SK-N-SH treated with all-trans-retinoic acid at 6 μM for 48 hours (cell line): ENCODE measurements around the gene PHF20.
A peak's percentile ranks its signal among the peaks of the same experiment; 100 is the strongest.
"Not testable (repeated sequence)": the region's sequence is repeated elsewhere in the genome, so short reads cannot be mapped to it uniquely, and the experiment has no call there.

Experiments used
- ATAC-seq: fragments of 200-7000 bp; cut with Tn5 transposase; 3 replicates; pipeline ENCODE4 v1.9.1; 2020; ENCODE audit warnings: mild to moderate bottlenecking, moderate library complexity
- ARNTL ChIP-seq: fragments of 450-650 bp; formaldehyde crosslinking; IDR thresholded peaks from 2 replicates; pipeline ENCODE4 v1.5.0; 2020; ENCODE audit warnings: low read depth, mild to moderate bottlenecking, moderate library complexity, borderline replicate concordance
- CSDC2 ChIP-seq: fragments of 250-450 bp; sonication (Bioruptor Pico); IDR thresholded peaks from 2 replicates; pipeline ENCODE4 v1.5.0; 2020; ENCODE audit warnings: mild to moderate bottlenecking, moderate library complexity
- ESRRG ChIP-seq: fragments of 250-450 bp; sonication (Bioruptor Pico); IDR thresholded peaks from 2 replicates; pipeline ENCODE4 v1.6.1; 2021; ENCODE audit warnings: mild to moderate bottlenecking
- GLIS3 ChIP-seq: fragments of 250-450 bp; sonication (Bioruptor Pico); IDR thresholded peaks from 2 replicates; pipeline ENCODE4 v1.5.0; 2020; ENCODE audit warnings: mild to moderate bottlenecking, moderate library complexity
- ISL1 ChIP-seq: fragments of 250-450 bp; sonication (Bioruptor Pico); IDR thresholded peaks from 2 replicates; pipeline ENCODE4 v2.1.2; 2022; ENCODE audit warnings: mild to moderate bottlenecking, moderate library complexity
- OSR1 ChIP-seq: fragments of 250-450 bp; sonication (Bioruptor Pico); IDR thresholded peaks from 2 replicates; pipeline ENCODE4 v1.8.0; 2022; ENCODE audit warnings: moderate library complexity, mild to moderate bottlenecking, inconsistent platforms
- PPARA ChIP-seq: fragments of 250-450 bp; sonication (Bioruptor Pico); IDR thresholded peaks from 2 replicates; pipeline ENCODE4 v1.5.0; 2020; ENCODE audit warnings: mild to moderate bottlenecking, borderline replicate concordance
- RARB ChIP-seq: fragments of 250-450 bp; sonication (Bioruptor Pico); IDR thresholded peaks from 2 replicates; pipeline ENCODE4 v1.8.0; 2021; ENCODE audit warnings: mild to moderate bottlenecking, moderate library complexity
- SNAI2 ChIP-seq: fragments of 250-450 bp; sonication (Bioruptor Pico); IDR thresholded peaks from 2 replicates; pipeline ENCODE4 v1.5.0; 2020; ENCODE audit warnings: mild to moderate bottlenecking, moderate library complexity
- TCF4 ChIP-seq: fragments of 250-450 bp; sonication (Bioruptor Pico); IDR thresholded peaks from 2 replicates; pipeline ENCODE4 v1.8.0; 2021; ENCODE audit warnings: mild to moderate bottlenecking, moderate library complexity, borderline replicate concordance
- TOX ChIP-seq: fragments of 250-450 bp; sonication (Bioruptor Pico); IDR thresholded peaks from 2 replicates; pipeline ENCODE4 v1.8.0; 2021; ENCODE audit warnings: mild to moderate bottlenecking, moderate library complexity, borderline replicate concordance
- TSHZ2 ChIP-seq: fragments of 250-450 bp; sonication (Bioruptor Pico); IDR thresholded peaks from 2 replicates; pipeline ENCODE4 v1.5.0; 2020; ENCODE audit warnings: mild to moderate bottlenecking, moderate library complexity
- ZC3H10 ChIP-seq: fragments of 250-450 bp; sonication (Bioruptor Pico); IDR thresholded peaks from 2 replicates; pipeline ENCODE4 v1.5.1; 2021; ENCODE audit warnings: mild to moderate bottlenecking, moderate library complexity
- ZFP3 ChIP-seq: fragments of 250-450 bp; sonication (Bioruptor Pico); IDR thresholded peaks from 2 replicates; pipeline ENCODE4 v1.5.0; 2020; ENCODE audit warnings: mild to moderate bottlenecking, moderate library complexity
- ZFP30 ChIP-seq: fragments of 450-650 bp; formaldehyde crosslinking; IDR thresholded peaks from 2 replicates; pipeline ENCODE4 v1.5.0; 2022; ENCODE audit warnings: mild to moderate bottlenecking, moderate library complexity
- ZNF565 ChIP-seq: fragments of 450-650 bp; formaldehyde crosslinking; conservative IDR thresholded peaks from 2 replicates; pipeline ENCODE4 v1.5.0; 2020; ENCODE audit warnings: low read depth, mild to moderate bottlenecking, moderate library complexity
- ZNF70 ChIP-seq: fragments of 450-650 bp; formaldehyde crosslinking; IDR thresholded peaks from 2 replicates; pipeline ENCODE4 v1.5.0; 2020; ENCODE audit warnings: mild to moderate bottlenecking, moderate library complexity
- TF ChIP-seq, protein P1 (sequence below): fragments of 250-450 bp; sonication (Bioruptor Pico); IDR thresholded peaks from 2 replicates; pipeline ENCODE4 v1.5.1; 2021; ENCODE audit warnings: mild to moderate bottlenecking, moderate library complexity
- TF ChIP-seq, protein P2 (sequence below): fragments of 250-450 bp; sonication (Bioruptor Pico); IDR thresholded peaks from 2 replicates; pipeline ENCODE4 v1.8.0; 2021; ENCODE audit warnings: low read depth, mild to moderate bottlenecking, moderate library complexity, borderline replicate concordance

Gene PHF20

GRCh38 chr20:35839904-35840303 is 68.1 kb downstream of the PHF20 start:
- TF ChIP-seq TCF4 (CRISPR knock-in tag) = no peak
- TF ChIP-seq ZFP3 (CRISPR knock-in tag) = no peak
- no peak for TF ChIP-seq SNAI2
- no peak for TF ChIP-seq PPARA (CRISPR knock-in tag)
- TF ChIP-seq CSDC2 (CRISPR knock-in tag) = no peak
- no peak for TF ChIP-seq ZNF70
- TF ChIP-seq, protein P1, sequence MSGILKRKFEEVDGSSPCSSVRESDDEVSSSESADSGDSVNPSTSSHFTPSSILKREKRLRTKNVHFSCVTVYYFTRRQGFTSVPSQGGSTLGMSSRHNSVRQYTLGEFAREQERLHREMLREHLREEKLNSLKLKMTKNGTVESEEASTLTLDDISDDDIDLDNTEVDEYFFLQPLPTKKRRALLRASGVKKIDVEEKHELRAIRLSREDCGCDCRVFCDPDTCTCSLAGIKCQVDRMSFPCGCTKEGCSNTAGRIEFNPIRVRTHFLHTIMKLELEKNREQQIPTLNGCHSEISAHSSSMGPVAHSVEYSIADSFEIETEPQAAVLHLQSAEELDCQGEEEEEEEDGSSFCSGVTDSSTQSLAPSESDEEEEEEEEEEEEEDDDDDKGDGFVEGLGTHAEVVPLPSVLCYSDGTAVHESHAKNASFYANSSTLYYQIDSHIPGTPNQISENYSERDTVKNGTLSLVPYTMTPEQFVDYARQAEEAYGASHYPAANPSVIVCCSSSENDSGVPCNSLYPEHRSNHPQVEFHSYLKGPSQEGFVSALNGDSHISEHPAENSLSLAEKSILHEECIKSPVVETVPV (CRISPR knock-in tag) = no peak
- no peak for TF ChIP-seq RARB (CRISPR knock-in tag)
- no peak for TF ChIP-seq ZNF565 (CRISPR knock-in tag)
- TF ChIP-seq OSR1 (CRISPR knock-in tag) = no peak
- TF ChIP-seq ZFP30 (CRISPR knock-in tag) = no peak
- TF ChIP-seq ISL1 (CRISPR knock-in tag) = no peak
- ATAC-seq = no peak

- peak; percentile 56; the same call in 1 of the 2 replicates for TF ChIP-seq TCF4 (CRISPR knock-in tag)
- peak; percentile 44; the same call in 1 of the 2 replicates for TF ChIP-seq TSHZ2
- no peak for TF ChIP-seq ARNTL
- TF ChIP-seq, all 23 proteins: peak for 2
- ATAC-seq = peak; percentile 34; the same call in 1 of the 3 replicates
These were observed 68.6 kb downstream of the PHF20 start for GRCh38 chr20:35840421-35840820.

GRCh38 chr20:35842361-35842760 is 70.5 kb downstream of the PHF20 start:
- no peak for ATAC-seq
- TF ChIP-seq ARNTL (no peak), ESRRG (no peak), ZFP3 (CRISPR knock-in tag) (no peak), ZFP30 (CRISPR knock-in tag) (no peak)

GRCh38 chr20:35843894-35844293 is 72.1 kb downstream of the PHF20 start:
- not testable (repeated sequence) for ATAC-seq

DNA sequence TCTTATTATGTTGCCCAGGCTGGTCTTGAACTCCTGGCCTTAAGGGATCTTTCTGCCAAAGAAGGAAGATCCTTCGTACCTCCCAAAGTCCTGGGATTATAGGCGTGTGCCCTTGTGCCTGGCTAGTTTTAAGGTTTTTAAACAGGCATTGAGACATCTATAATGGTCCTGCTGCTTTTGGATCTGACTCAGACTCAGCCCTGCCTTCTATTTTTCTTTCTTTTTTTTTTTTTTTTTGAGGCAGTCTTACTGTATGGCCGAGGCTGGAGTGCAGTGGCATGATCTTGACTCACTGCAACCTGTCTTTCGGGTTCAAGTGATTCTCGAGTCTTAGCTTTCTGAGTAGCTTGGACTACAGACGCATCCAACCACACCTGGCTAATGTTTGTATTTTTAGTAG is 73.7 kb downstream of the PHF20 start:
- ATAC-seq = no peak
- TF ChIP-seq OSR1 (CRISPR knock-in tag) (no peak), ZFP3 (CRISPR knock-in tag) (no peak)
- TF ChIP-seq, protein P1 (CRISPR knock-in tag) = no peak
- TF ChIP-seq, protein P2, sequence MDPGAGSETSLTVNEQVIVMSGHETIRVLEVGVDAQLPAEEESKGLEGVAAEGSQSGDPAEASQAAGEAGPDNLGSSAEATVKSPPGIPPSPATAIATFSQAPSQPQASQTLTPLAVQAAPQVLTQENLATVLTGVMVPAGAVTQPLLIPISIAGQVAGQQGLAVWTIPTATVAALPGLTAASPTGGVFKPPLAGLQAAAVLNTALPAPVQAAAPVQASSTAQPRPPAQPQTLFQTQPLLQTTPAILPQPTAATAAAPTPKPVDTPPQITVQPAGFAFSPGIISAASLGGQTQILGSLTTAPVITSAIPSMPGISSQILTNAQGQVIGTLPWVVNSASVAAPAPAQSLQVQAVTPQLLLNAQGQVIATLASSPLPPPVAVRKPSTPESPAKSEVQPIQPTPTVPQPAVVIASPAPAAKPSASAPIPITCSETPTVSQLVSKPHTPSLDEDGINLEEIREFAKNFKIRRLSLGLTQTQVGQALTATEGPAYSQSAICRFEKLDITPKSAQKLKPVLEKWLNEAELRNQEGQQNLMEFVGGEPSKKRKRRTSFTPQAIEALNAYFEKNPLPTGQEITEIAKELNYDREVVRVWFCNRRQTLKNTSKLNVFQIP = no peak

- ATAC-seq = no peak
- TF ChIP-seq, protein P1 (CRISPR knock-in tag) = no peak
- TF ChIP-seq ARNTL = no peak
- TF ChIP-seq, protein P2 = no peak
- TF ChIP-seq CSDC2 (CRISPR knock-in tag) = no peak
- TF ChIP-seq PPARA (CRISPR knock-in tag) = no peak
- no peak for TF ChIP-seq TOX (CRISPR knock-in tag)
- TF ChIP-seq ZC3H10 (CRISPR knock-in tag) = no peak
- TF ChIP-seq GLIS3 (CRISPR knock-in tag) = no peak
- TF ChIP-seq TCF4 (CRISPR knock-in tag) = no peak
- no peak for TF ChIP-seq TSHZ2
These were observed 77.9 kb downstream of the PHF20 start for GRCh38 chr20:35849706-35850105.
